Activated naive CD8-positive, alpha-beta T cell treated with anti-CD3 and anti-CD28 coated beads, Interleukin-2, amount 10 ng/mL, durations not matched to agents 7 days and 5 days (primary cell): ENCODE results near the gene LSM6. TPM values are rescaled to one million over a fixed set of nuclear protein-coding genes. Genes with fewer than 3 reads are reported as not detected.

Source experiments
- ATAC-seq: fragments of 150-1000 bp; cut with Tn5 transposase; one replicate; pipeline ENCODE4 v1.10.0; 2021; ENCODE audit warnings: low read depth, moderate library complexity
- POLR2A ChIA-PET: fragments of 350-600 bp; sonication (Branson Sonifier 250); formaldehyde crosslinking; loops from one replicate; lab custom pipeline; 2021; ENCODE audit warnings: antibody characterized with exemption; lab: Charles Lee
- DNase-seq: peaks from one replicate; pipeline ENCODE4 v3.0.0; 2021
- H3K27ac Mint-ChIP-seq: one replicate; pipeline ENCODE4 v1.8.0; 2022; ENCODE audit warnings: mild to moderate bottlenecking, mixed read lengths
- H3K27me3 Mint-ChIP-seq: one replicate; pipeline ENCODE4 v1.8.0; 2022; ENCODE audit warnings: mild to moderate bottlenecking, moderate library complexity, mixed read lengths
- H3K36me3 Mint-ChIP-seq: one replicate; pipeline ENCODE4 v1.8.0; 2021; ENCODE audit warnings: mild to moderate bottlenecking, mixed read lengths
- H3K4me1 Mint-ChIP-seq: one replicate; pipeline ENCODE4 v1.8.0; 2021; ENCODE audit warnings: mixed read lengths
- H3K4me3 Mint-ChIP-seq: one replicate; pipeline ENCODE4 v1.8.0; 2022; ENCODE audit warnings: mild to moderate bottlenecking, moderate library complexity, mixed read lengths
- H3K9me3 Mint-ChIP-seq: one replicate; pipeline ENCODE4 v1.8.0; 2021; ENCODE audit warnings: mixed read lengths
- total RNA-seq, 2 experiments: library from RNA; stranded (reverse); gene quantifications; one replicate each; pipeline ENCODE4 v1.2.3, GENCODE V29; 2021

Gene LSM6
- total RNA-seq, 2 experiments from 2014 or later = 54.7 to 54.9 TPM

GRCh38 chr4:146238107-146238506, 62.6 kb downstream of the LSM6 start:
- H3K4me1 Mint-ChIP-seq = peaks cover 6% of the 10 kb centered on the region
- H3K36me3 Mint-ChIP-seq = no peaks in the 10 kb centered on the region
- H3K27ac Mint-ChIP-seq = no peak overlapping the region
- no peak for DNase-seq
- POLR2A ChIA-PET = no interaction called here
- H3K4me3 Mint-ChIP-seq = no peak overlapping the region
- H3K9me3 Mint-ChIP-seq = no peaks in the 10 kb centered on the region
- no peak for ATAC-seq
- H3K27me3 Mint-ChIP-seq = peaks cover 4% of the 10 kb centered on the region

Other genes starting within 250 kb of the LSM6 start
- 10 to 100 TPM; 21.8 to 22.4 TPM for gene ZNF827, start 236.9 kb upstream of the LSM6 start, total RNA-seq
- gene REELD1, start 38.8 kb downstream of the LSM6 start, total RNA-seq = under 1 TPM; 0.28 to 0.55 TPM